HEK293 (cell line): ENCODE measurements around the gene TINAGL1.
A peak's percentile ranks its signal among the peaks of the same experiment; 100 is the strongest.

Source experiments
- CTCF ChIA-PET: fragments of 350-600 bp; formaldehyde crosslinking; extraction: SDS; loops from one replicate; lab custom pipeline; 2021; ENCODE audit warnings: antibody characterized with exemption; lab: Yijun Ruan, JAX
- POLR2A ChIA-PET: fragments of 300-600 bp; formaldehyde crosslinking; extraction: SDS; loops from one replicate; lab custom pipeline; 2020; ENCODE audit warnings: antibody characterized with exemption, inconsistent platforms; lab: Yijun Ruan, JAX
- H3K27ac ChIP-seq: fragments of 200-500 bp; sonication (Bioruptor generic); 2 replicates; pipeline ENCODE4 v1.5.1; 2014; ENCODE audit warnings: low read depth, low read length, control low read depth, inconsistent platforms; ENCODE audit errors: extremely low read depth
- H3K36me3 ChIP-seq, 2 experiments: fragments of 200-500 bp in 1 of 2; sonication (Bioruptor generic) in 1 of 2; 1 replicate in 1 of 2; 2 replicates in 1 of 2; pipeline ENCODE4 v1.5.1; 2014 to 2017; ENCODE audit warnings: inconsistent platforms in 2 of 2, low read length in 2 of 2; ENCODE audit not compliant: control insufficient read depth in 2 of 2, insufficient read depth in 1 of 2
- H3K4me1 ChIP-seq: fragments of 200-500 bp; sonication (Bioruptor generic); 2 replicates; pipeline ENCODE4 v1.5.1; 2014; ENCODE audit warnings: mild to moderate bottlenecking, low read length, inconsistent platforms; ENCODE audit not compliant: control insufficient read depth, insufficient read depth
- H3K4me3 ChIP-seq: 2 replicates; pipeline ENCODE4 v1.5.1; 2011; ENCODE audit warnings: low read depth, mild to moderate bottlenecking, control low read depth, low read length, moderate library complexity
- H3K9me3 ChIP-seq: fragments of 200-500 bp; sonication (Bioruptor generic); 2 replicates; pipeline ENCODE4 v1.5.1; 2014; ENCODE audit warnings: low read depth, low read length, inconsistent platforms; ENCODE audit not compliant: control insufficient read depth, insufficient read depth
- EGR2 ChIP-seq: fragments of 450-650 bp; formaldehyde crosslinking; IDR thresholded peaks from 2 replicates; pipeline ENCODE4 v1.5.1; 2016; ENCODE audit warnings: low read depth, missing biosample characterization, missing genetic modification characterization
- KLF7 ChIP-seq: fragments of 450-650 bp; formaldehyde crosslinking; IDR thresholded peaks from 2 replicates; pipeline ENCODE4 v1.5.1; 2016; ENCODE audit warnings: missing biosample characterization, missing genetic modification characterization, borderline replicate concordance
- REPIN1 ChIP-seq: fragments of 450-650 bp; formaldehyde crosslinking; IDR thresholded peaks from 2 replicates; pipeline ENCODE4 v1.5.1; 2017; ENCODE audit warnings: missing biosample characterization, missing genetic modification characterization, low read depth
- SP3 ChIP-seq: fragments of 450-650 bp; formaldehyde crosslinking; IDR thresholded peaks from 2 replicates; pipeline ENCODE4 v1.5.1; 2016; ENCODE audit warnings: missing biosample characterization, missing genetic modification characterization
- WT1 ChIP-seq: fragments of 450-650 bp; formaldehyde crosslinking; IDR thresholded peaks from 2 replicates; pipeline ENCODE4 v1.5.1; 2016; ENCODE audit warnings: missing biosample characterization, missing genetic modification characterization
- ZBTB44 ChIP-seq: fragments of 450-650 bp; IDR thresholded peaks from 2 replicates; pipeline ENCODE4 v1.5.1; 2018; ENCODE audit warnings: missing biosample characterization, mild to moderate bottlenecking, missing genetic modification characterization
- ZBTB48 ChIP-seq: fragments of 450-650 bp; formaldehyde crosslinking; IDR thresholded peaks from 2 replicates; pipeline ENCODE4 v1.5.1; 2016; ENCODE audit warnings: missing biosample characterization, missing genetic modification characterization
- ZFP41 ChIP-seq: fragments of 450-650 bp; formaldehyde crosslinking; IDR thresholded peaks from 2 replicates; pipeline ENCODE4 v1.5.1; 2016; ENCODE audit warnings: missing biosample characterization, missing genetic modification characterization, borderline replicate concordance
- ZNF449 ChIP-seq: fragments of 450-650 bp; formaldehyde crosslinking; IDR thresholded peaks from 2 replicates; pipeline ENCODE4 v1.5.1; 2017; ENCODE audit warnings: missing biosample characterization, mild to moderate bottlenecking, missing genetic modification characterization, moderate library complexity
- ZNF513 ChIP-seq: fragments of 450-650 bp; IDR thresholded peaks from 2 replicates; pipeline ENCODE4 v1.5.1; 2018; ENCODE audit warnings: missing biosample characterization, missing genetic modification characterization
- ZNF521 ChIP-seq: fragments of 450-650 bp; formaldehyde crosslinking; IDR thresholded peaks from 2 replicates; pipeline ENCODE4 v1.5.1; 2017; ENCODE audit warnings: missing biosample characterization, mild to moderate bottlenecking, missing genetic modification characterization
- ZNF529 ChIP-seq: fragments of 450-650 bp; formaldehyde crosslinking; IDR thresholded peaks from 2 replicates; pipeline ENCODE4 v1.5.1; 2017; ENCODE audit warnings: missing genetic modification characterization, missing biosample characterization; ENCODE audit not compliant: insufficient replicate concordance
- ZNF530 ChIP-seq: fragments of 450-650 bp; formaldehyde crosslinking; IDR thresholded peaks from 2 replicates; pipeline ENCODE4 v1.5.1; 2016; ENCODE audit warnings: low read depth, missing biosample characterization, missing genetic modification characterization
- ZNF558 ChIP-seq: fragments of 450-650 bp; formaldehyde crosslinking; IDR thresholded peaks from 2 replicates; pipeline ENCODE4 v1.5.1; 2016; ENCODE audit warnings: missing biosample characterization, missing genetic modification characterization
- ZNF677 ChIP-seq: fragments of 450-650 bp; IDR thresholded peaks from 2 replicates; pipeline ENCODE4 v1.5.0; 2018; ENCODE audit warnings: missing biosample characterization, mild to moderate bottlenecking, missing genetic modification characterization, moderate library complexity
- ZNF747 ChIP-seq: fragments of 450-650 bp; formaldehyde crosslinking; IDR thresholded peaks from 2 replicates; pipeline ENCODE4 v1.5.1; 2016; ENCODE audit warnings: missing biosample characterization, missing genetic modification characterization
- ZNF776 ChIP-seq: fragments of 450-650 bp; formaldehyde crosslinking; IDR thresholded peaks from 2 replicates; pipeline ENCODE4 v1.5.0; 2017; ENCODE audit warnings: missing biosample characterization, missing genetic modification characterization, borderline replicate concordance
- TF ChIP-seq, protein P1 (sequence below): fragments of 450-650 bp; formaldehyde crosslinking; IDR thresholded peaks from 2 replicates; pipeline ENCODE4 v1.5.1; 2017; ENCODE audit warnings: missing biosample characterization, missing genetic modification characterization

Gene TINAGL1

DNA sequence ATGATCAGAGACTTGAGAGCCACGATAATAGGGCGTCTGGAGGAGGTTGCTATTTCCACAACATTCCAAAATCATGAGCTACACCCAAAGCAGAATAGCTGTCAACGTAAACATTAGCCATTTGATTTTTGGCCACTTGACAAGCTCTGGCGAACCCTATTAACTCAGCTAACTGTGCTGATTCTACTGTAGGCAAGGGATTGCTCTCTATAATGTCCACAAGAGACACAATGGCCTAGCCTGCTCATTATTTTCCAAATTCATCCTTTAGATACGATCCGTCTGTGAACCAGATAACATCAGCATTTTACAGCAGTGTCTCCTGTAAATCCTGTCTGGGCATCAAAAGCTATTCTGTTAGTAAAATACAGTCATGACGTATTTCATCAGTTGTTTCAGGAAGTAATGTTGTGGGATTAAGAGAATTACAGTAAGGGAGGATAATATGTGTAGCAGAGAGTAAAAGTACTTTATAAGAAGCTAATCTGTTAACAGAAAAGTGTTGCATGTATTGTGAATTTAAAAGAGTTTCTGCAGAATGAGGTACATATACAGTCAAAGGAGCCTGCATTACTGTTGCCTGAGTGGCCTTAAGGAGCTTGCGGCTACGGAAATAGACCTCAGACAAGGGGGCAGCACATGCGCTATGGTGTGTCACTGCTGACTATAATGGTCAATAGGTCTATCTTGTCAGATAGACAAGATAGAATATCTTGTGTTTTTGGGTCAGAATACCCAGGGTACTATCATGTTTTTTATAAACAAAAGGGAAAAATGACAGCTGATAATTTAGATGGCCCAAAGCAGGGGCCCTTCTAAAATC, 44.9 kb upstream of the TINAGL1 start (continued):
- TF ChIP-seq ZBTB44 (tag by site-specific recombination) (no peak), ZNF776 (tag by site-specific recombination) (no peak), ZFP41 (tag by site-specific recombination) (no peak), ZNF747 (tag by site-specific recombination) (no peak)

DNA sequence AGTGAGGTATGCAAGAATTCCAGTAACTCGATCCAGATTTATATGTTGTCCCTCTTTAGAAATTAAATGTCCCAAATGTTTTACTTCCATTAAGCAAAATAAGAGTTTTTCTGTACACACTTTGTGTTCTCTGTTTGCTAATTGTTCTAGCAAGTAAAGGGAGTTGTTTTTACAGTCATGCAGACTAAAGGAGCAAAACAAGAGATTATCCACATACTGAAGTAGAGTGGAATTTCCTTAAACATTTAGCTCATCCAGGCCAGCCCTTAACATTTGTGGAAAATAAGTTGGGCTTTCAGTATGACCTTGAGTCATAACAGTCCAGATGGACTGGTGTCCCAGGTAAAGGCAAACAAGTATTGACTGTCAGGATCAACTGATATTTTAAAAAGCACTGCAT, 44.1 kb upstream of the TINAGL1 start:
- TF ChIP-seq ZNF529 (tag by site-specific recombination) (no peak), REPIN1 (tag by site-specific recombination) (no peak), KLF7 (tag by site-specific recombination) (no peak), ZNF530 (tag by site-specific recombination) (no peak), ZNF449 (tag by site-specific recombination) (peak; percentile 84), SP3 (no peak), EGR2 (tag by site-specific recombination) (no peak), ZNF513 (tag by site-specific recombination) (no peak), ZNF677 (tag by site-specific recombination) (no peak), ZNF521 (tag by site-specific recombination) (no peak), WT1 (tag by site-specific recombination) (peak; percentile 79), ZBTB48 (tag by site-specific recombination) (no peak), ZNF558 (tag by site-specific recombination) (no peak)
- TF ChIP-seq, protein P1, sequence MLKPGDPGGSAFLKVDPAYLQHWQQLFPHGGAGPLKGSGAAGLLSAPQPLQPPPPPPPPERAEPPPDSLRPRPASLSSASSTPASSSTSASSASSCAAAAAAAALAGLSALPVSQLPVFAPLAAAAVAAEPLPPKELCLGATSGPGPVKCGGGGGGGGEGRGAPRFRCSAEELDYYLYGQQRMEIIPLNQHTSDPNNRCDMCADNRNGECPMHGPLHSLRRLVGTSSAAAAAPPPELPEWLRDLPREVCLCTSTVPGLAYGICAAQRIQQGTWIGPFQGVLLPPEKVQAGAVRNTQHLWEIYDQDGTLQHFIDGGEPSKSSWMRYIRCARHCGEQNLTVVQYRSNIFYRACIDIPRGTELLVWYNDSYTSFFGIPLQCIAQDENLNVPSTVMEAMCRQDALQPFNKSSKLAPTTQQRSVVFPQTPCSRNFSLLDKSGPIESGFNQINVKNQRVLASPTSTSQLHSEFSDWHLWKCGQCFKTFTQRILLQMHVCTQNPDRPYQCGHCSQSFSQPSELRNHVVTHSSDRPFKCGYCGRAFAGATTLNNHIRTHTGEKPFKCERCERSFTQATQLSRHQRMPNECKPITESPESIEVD (tag by site-specific recombination), result peak; percentile 59
- ChIA-PET POLR2A (interaction anchor here (0.6 to 1.2 kb wide), 3 partner anchors 17 to 551 kb away, joined by 3 to 7 read pairs (median 4); partner anchors contain the start of gene PEF1), CTCF (interaction anchor here (0.6 to 3.4 kb wide), 5 partner anchors 11 to 138 kb away, joined by 3 to 20 read pairs (median 3); no protein-coding TSS in a partner anchor)
- peaks cover 10% of the 10 kb centered on the region for H3K4me1 ChIP-seq
- no peaks in the 10 kb centered on the region for H3K9me3 ChIP-seq
- no peak overlapping the region for H3K4me3 ChIP-seq
- no peaks in the 10 kb centered on the region for H3K36me3 ChIP-seq
- H3K27ac ChIP-seq, result no peak overlapping the region
